Neural progenitor cell (in vitro differentiated cells): ENCODE results near the gene TRAPPC12. TPM values are rescaled to one million over a fixed set of nuclear protein-coding genes. Genes with fewer than 3 reads are reported as not detected.

Experiments
- DNase-seq: peaks from one replicate; pipeline ENCODE4 v3.0.0-alpha.2; 2016; ENCODE audit warnings: low spot score
- H2AFZ ChIP-seq: fragments of 200-600 bp; sonication (generic); replicated peaks from 2 replicates; pipeline ENCODE4 v1.6.1; 2016; ENCODE audit warnings: antibody characterized with exemption
- H3F3A ChIP-seq: fragments of 200-600 bp; sonication (generic); 2 replicates; pipeline ENCODE4 v1.6.1; 2016; ENCODE audit warnings: antibody characterized with exemption, low read depth
- H3K27ac ChIP-seq: fragments of 200-600 bp; sonication (generic); 2 replicates; pipeline ENCODE4 v1.5.1; 2016; ENCODE audit warnings: mild to moderate bottlenecking
- H3K27me3 ChIP-seq: fragments of 200-600 bp; sonication (generic); 2 replicates; pipeline ENCODE4 v1.6.1; 2016; ENCODE audit warnings: mild to moderate bottlenecking, moderate library complexity
- H3K36me3 ChIP-seq: fragments of 200-600 bp; sonication (generic); 2 replicates; pipeline ENCODE4 v1.5.1; 2016
- H3K4me1 ChIP-seq: fragments of 200-600 bp; sonication (generic); 2 replicates; pipeline ENCODE4 v1.6.1; 2016; ENCODE audit warnings: mixed run types
- H3K4me2 ChIP-seq: fragments of 200-600 bp; sonication (generic); 2 replicates; pipeline ENCODE4 v1.6.1; 2016
- H3K4me3 ChIP-seq: fragments of 200-600 bp; sonication (generic); 2 replicates; pipeline ENCODE4 v1.5.1; 2016
- H3K79me2 ChIP-seq: fragments of 200-600 bp; sonication (generic); 2 replicates; pipeline ENCODE4 v1.6.1; 2016; ENCODE audit warnings: low read depth
- H3K9ac ChIP-seq: fragments of 200-600 bp; sonication (generic); 2 replicates; pipeline ENCODE4 v1.6.1; 2016
- H3K9me3 ChIP-seq: fragments of 200-600 bp; sonication (generic); 2 replicates; pipeline ENCODE4 v1.5.1; 2016; ENCODE audit warnings: low read depth
- H4K20me1 ChIP-seq: fragments of 200-600 bp; sonication (generic); 2 replicates; pipeline ENCODE4 v1.6.1; 2016; ENCODE audit warnings: low read depth
- H3K27ac Mint-ChIP-seq: 3 replicates; pipeline ENCODE4 v1.8.0; 2021; ENCODE audit warnings: mixed read lengths
- H3K27me3 Mint-ChIP-seq: 2 replicates; pipeline ENCODE4 v1.8.0; 2022; ENCODE audit warnings: low read depth, mild to moderate bottlenecking, inconsistent platforms, moderate library complexity, mixed read lengths; ENCODE audit not compliant: insufficient read depth
- H3K36me3 Mint-ChIP-seq: 3 replicates; pipeline ENCODE4 v1.8.0; 2021; ENCODE audit warnings: mixed read lengths
- H3K4me1 Mint-ChIP-seq: 3 replicates; pipeline ENCODE4 v1.8.0; 2021; ENCODE audit warnings: mixed read lengths
- H3K4me3 Mint-ChIP-seq: 3 replicates; pipeline ENCODE4 v1.8.0; 2021; ENCODE audit warnings: mild to moderate bottlenecking, moderate library complexity, mixed read lengths
- H3K9me3 Mint-ChIP-seq: 3 replicates; pipeline ENCODE4 v1.8.0; 2020; ENCODE audit warnings: mixed read lengths
- CTCF ChIP-seq: fragments of 200-600 bp; sonication (generic); IDR thresholded peaks from 2 replicates; pipeline ENCODE4 v1.5.1; 2017; ENCODE audit warnings: antibody characterized with exemption, mild to moderate bottlenecking
- EZH2 ChIP-seq: fragments of 200-600 bp; sonication (generic); IDR thresholded peaks from 2 replicates; pipeline ENCODE4 v1.6.1; 2017; ENCODE audit warnings: antibody characterized with exemption, mild to moderate bottlenecking, moderate library complexity
- EZH2phosphoT487 ChIP-seq: fragments of 200-600 bp; sonication (generic); IDR thresholded peaks from 2 replicates; pipeline ENCODE4 v1.6.1; 2017; ENCODE audit warnings: antibody characterized with exemption
- total RNA-seq: library from RNA; depleted of rRNA; stranded (reverse); fragments of >200 nt; gene quantifications from 2 replicates; pipeline ENCODE4 v1.2.3, GENCODE V29; 2015; ENCODE audit warnings: low replicate concordance

TRAPPC12 gene
- total RNA-seq, 1 donor from 2014 or later = 59.5 TPM

DNA sequence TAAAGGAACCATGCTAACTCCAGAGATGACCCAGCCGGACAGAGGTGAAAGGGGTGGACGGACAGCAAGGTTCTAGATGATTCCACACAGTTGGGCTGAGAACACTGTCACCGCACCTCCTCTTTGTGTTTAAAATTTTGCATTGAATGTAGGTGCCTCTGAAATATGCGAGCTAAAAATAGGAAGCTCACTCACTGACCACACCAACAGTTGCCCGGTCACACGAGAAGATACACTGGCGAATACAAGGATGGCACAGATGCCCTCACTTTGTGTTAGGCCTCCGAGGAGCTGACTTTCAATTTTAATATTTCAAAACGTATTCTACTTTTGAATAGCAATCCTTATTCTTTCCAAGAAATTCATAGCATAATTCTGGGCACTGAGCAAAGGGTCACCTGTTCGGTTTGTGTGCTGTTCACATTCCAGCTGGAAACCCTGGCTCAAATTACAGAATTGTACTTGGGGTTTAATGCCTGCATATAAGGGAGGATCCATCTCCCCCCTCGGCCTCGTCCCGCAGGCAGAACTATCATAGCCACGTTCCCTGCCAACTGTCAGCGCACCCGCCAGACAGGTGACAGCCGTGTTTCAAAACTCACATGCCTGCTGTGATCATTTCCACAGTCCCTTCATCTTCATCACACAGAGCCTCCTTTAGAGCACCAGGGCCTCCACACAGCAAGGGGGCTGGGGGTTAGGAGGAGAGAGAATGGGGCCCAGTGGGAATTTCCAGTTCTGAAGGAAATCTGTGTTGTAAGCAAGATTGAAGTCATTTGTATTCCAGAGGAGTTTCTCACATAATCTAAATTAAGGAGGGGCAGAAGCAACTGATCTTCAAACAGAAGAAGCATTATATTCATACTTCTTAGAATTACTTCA is 91.6 kb downstream of the TRAPPC12 start:
- peaks cover 22% of the 10 kb centered on the region for H3K4me1 Mint-ChIP-seq
- H3K27me3 Mint-ChIP-seq = peaks cover 7% of the 10 kb centered on the region
- H3K27ac Mint-ChIP-seq = peak overlapping the region; percentile 72
- no peaks in the 10 kb centered on the region for H3K9me3 Mint-ChIP-seq
- Histone ChIP-seq H3K4me1 (peaks cover 1% of the 10 kb centered on the region), H4K20me1 (no peaks in the 10 kb centered on the region), H2AFZ (no peak overlapping the region), H3K9ac (no peak overlapping the region), H3K9me3 (no peaks in the 10 kb centered on the region), H3F3A (peaks cover under 1% of the 10 kb centered on the region), H3K4me3 (no peak overlapping the region), H3K27ac (no peak overlapping the region), H3K36me3 (no peaks in the 10 kb centered on the region), H3K79me2 (no peaks in the 10 kb centered on the region), H3K4me2 (no peak overlapping the region), H3K27me3 (no peaks in the 10 kb centered on the region)
- no peak for DNase-seq
- no peak overlapping the region for H3K4me3 Mint-ChIP-seq
- no peak for TF ChIP-seq EZH2
- TF ChIP-seq EZH2phosphoT487 = no peak
- no peak for TF ChIP-seq CTCF
- H3K36me3 Mint-ChIP-seq = peaks cover 31% of the 10 kb centered on the region

DNA sequence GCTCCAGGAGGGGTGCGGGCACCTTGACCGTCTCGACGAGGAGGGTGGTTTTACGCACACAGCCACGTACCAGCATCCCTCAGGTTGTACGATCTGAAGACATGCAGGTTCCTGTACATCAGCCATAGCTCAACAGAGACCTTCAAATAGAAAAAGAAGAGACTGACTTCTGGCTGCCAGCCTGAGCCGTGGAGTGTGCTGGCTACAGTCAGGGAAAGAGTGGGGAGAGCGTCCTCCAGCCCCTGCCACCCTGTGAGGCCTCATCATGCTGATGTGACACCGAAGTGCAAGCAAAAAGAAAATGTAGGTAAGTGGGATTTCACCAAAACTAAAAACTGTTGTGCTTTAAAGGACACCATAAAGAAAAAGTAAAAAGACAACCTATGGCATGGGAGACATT is 92.8 kb downstream of the TRAPPC12 start:
- DNase-seq = no peak
- no peak for TF ChIP-seq EZH2phosphoT487
- TF ChIP-seq EZH2 = no peak
- TF ChIP-seq CTCF = no peak
- no peaks in the 10 kb centered on the region for H4K20me1 ChIP-seq
- H3K4me2 ChIP-seq = no peak overlapping the region
- no peaks in the 10 kb centered on the region for H3K9me3 Mint-ChIP-seq
- no peaks in the 10 kb centered on the region for H3K79me2 ChIP-seq
- no peak overlapping the region for H3K4me3 Mint-ChIP-seq
- no peak overlapping the region for H3K27ac ChIP-seq
- H3K36me3 Mint-ChIP-seq = peaks cover 31% of the 10 kb centered on the region
- H3K9me3 ChIP-seq = no peaks in the 10 kb centered on the region
- peaks cover 29% of the 10 kb centered on the region for H3K4me1 Mint-ChIP-seq
- peaks cover 4% of the 10 kb centered on the region for H3F3A ChIP-seq
- H3K27ac Mint-ChIP-seq = no peak overlapping the region
- H3K4me1 ChIP-seq = peaks cover 11% of the 10 kb centered on the region
- H3K9ac ChIP-seq = no peak overlapping the region
- no peak overlapping the region for H2AFZ ChIP-seq
- H3K27me3 Mint-ChIP-seq = peaks cover 7% of the 10 kb centered on the region
- no peaks in the 10 kb centered on the region for H3K36me3 ChIP-seq
- H3K27me3 ChIP-seq = no peaks in the 10 kb centered on the region
- H3K4me3 ChIP-seq = no peak overlapping the region

DNA sequence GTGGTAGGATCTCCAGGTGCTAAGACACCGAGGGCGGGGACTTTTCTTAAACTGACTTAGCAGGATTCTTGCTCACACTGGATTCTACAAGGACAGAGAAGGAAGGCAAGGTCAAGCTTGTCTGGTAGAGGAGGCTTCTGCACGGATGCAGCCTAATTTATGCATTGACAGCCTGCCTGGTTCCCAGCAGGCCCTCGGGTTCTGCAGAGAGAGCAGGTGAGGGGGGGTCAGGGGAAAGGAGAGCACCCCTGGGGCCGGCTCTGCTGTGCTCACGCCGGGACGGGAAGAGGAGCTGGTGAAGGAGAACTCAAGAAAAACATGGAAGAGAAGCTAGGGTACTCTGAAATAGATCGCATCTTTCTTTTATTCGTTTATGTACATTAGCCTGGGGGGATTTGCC is 93.5 kb downstream of the TRAPPC12 start:
- Histone ChIP-seq H3K27ac (no peak overlapping the region), H3K9ac (no peak overlapping the region), H3K4me2 (no peak overlapping the region), H3F3A (peaks cover 4% of the 10 kb centered on the region), H3K36me3 (no peaks in the 10 kb centered on the region), H2AFZ (no peak overlapping the region), H3K27me3 (no peaks in the 10 kb centered on the region), H3K4me1 (peaks cover 11% of the 10 kb centered on the region), H3K9me3 (no peaks in the 10 kb centered on the region), H3K4me3 (no peak overlapping the region), H4K20me1 (no peaks in the 10 kb centered on the region), H3K79me2 (no peaks in the 10 kb centered on the region)
- no peaks in the 10 kb centered on the region for H3K9me3 Mint-ChIP-seq
- H3K27me3 Mint-ChIP-seq = peaks cover 7% of the 10 kb centered on the region
- DNase-seq = no peak
- peaks cover 29% of the 10 kb centered on the region for H3K4me1 Mint-ChIP-seq
- TF ChIP-seq EZH2 (no peak), EZH2phosphoT487 (no peak), CTCF (no peak)
- no peak overlapping the region for H3K4me3 Mint-ChIP-seq
- H3K27ac Mint-ChIP-seq = peak overlapping the region; percentile 84
- H3K36me3 Mint-ChIP-seq = peaks cover 31% of the 10 kb centered on the region
